GM21381 (cell line): ENCODE measurements around the gene LNPEP.

Source experiments
- ATAC-seq: cut with Tn5 transposase; IDR thresholded peaks from one replicate; pipeline ENCODE4 v1.9.1; 2021; ENCODE audit warnings: mild to moderate bottlenecking, moderate library complexity; ENCODE audit not compliant: unreplicated experiment

The LNPEP gene

GRCh38 chr5:96994493-96994892, 58.6 kb downstream of the LNPEP start:
- ATAC-seq = no peak

- ATAC-seq = no peak
These were observed 59.5 kb downstream of the LNPEP start for GRCh38 chr5:96995419-96995818.

DNA sequence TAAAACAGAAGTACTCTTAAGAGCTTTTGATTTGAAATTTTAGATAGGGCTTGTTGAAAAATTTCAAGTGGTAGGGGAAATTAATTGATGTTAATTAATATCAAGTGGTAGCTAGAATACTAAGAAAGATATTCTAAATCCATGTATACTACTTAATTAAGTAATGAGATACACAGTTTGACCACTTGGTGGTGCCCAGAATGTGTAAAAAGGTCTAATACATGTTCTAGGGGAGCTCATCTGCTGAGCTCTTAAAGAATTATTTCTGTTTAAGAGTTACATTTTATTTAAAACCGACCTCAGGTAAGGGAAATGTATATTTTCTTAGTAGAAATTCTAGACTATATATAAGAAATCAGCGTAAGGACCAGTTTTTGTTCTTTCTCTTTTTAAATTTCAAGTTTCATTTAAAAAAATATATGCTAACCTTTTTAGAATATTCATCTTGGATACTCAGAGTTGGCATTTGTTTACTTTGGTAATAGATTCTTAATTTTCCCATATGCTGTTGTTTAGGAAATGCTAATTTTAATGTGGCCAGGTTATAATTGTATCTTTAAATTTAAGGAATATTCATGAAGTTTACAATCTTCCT, 61.5 kb downstream of the LNPEP start:
- ATAC-seq = peak; percentile 49

DNA sequence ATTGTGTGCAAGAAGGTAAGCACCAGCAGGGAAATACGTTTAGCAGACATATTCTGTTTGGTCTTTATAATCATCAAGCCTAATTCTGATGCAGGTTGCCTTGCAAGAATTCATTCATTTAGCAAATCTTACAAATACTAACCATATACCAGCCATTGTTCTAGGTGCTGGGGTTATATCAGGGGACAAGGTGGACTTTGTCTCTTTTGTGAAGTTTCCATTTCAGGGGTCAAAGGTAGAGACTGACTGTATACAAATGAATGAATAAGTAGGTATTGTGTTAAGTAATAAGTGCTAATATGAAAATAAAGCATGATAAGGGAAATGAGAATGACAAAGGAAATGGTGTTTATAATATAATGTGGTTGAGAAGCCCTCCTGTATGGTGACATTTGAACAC, 64.0 kb downstream of the LNPEP start:
- no peak for ATAC-seq

DNA sequence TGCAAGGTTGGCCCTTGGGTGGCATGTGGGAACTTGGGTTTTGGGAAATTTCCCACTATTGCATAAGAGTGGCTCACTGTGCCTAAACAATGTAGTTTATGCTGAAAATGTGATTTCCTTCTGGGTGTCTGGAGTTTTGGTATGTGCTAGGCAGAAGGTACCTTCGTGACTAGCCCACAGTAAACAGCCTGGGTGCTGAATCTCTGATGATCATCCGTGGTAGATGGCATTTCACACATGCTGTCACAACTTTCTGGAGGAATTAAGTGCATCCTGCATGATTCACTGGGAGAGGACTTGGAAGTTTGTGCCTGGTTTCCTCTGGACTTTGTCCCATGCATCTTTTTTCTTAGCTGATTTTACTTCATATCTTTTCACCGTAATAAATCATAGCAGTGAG, 64.5 kb downstream of the LNPEP start:
- ATAC-seq = no peak

GRCh38 chr5:97002983-97003382, 67.1 kb downstream of the LNPEP start:
- ATAC-seq = no peak

DNA sequence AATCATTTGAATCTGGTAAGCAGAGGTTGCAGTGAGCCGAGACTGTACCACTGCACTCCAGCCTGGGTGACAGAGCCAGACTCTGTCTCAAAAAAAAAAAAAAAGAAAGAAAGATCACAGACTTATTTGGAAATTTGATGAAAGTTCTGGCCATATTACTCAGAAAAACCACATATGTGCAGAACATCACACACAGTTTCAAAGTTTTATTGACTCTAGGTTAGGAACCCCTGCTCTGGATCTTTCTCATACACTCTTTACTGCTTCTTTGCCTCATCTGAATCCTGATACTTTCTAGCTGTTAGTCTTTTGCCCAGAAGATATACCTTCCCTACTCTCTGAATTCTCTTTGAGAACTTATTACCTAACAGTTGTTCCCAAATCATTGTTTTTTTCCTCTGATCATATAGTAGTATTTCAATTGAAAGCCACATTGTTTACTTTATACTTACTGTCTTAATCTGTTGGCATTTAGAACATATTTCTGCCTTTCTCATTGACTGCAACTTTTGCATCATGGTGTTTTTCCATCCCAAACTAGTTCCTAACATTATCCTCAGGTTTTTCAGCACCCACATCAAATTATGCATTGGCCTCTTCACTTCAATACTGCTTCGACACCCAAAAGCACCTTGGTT, 68.7 kb downstream of the LNPEP start:
- no peak for ATAC-seq

DNA sequence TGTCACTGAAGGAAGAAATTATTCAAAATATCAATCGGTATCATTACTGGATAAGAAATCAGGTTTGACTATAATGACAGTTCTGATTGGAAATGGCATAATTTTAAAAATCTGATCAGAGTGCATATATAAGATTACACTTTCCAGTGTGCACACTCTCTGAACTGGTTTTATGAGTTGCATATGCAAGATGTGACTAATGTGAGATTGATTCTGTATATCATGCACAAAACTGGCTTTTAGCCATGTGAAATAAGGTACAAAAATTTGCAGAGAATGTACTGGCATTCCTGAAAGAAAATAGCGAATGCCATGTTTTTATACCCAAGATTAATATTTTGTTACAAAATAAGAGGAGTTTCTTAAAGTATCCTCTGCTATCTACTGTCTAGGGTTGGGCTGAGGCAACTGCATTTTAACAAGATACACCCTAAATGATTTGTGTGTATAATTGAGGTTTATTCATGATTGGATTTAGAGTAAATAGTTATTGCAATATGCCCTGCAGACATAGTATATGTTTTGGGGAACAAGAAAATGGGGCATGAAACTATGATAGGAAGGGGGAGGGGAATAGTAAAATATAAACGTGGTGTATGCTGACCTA, 70.7 kb downstream of the LNPEP start:
- no peak for ATAC-seq

DNA sequence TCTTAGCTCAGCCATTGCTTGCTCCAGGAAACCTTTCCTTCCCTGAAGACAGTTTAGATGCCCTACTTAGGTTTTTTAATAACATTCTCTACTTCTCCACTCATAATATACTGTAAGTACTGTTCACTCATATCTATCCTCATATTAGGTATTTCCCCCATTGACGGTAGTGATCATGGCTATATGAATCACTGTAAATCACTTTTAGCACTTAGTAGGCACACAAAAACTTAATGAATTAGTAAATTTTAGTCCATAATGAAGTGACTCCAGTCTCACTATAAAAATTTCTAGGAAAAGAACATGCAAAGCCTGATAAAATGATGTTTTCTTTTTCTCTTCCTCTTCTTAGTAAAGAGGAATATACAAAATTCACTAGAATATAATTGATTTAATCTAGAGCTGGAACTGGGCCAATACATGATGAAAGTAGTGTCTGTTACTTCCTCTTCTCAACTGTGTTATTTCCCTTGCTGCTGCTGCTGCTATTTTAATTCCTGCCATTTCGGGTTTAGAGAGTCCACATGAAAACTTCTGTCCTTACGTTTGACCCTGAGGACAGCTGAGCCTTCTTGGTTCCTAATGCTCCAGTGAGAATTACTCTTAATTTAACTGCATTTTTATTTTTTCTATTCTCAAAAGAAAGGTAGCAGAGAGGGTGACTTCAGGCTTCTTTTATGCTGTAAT, 73.5 kb downstream of the LNPEP start:
- peak; percentile 65 for ATAC-seq

DNA sequence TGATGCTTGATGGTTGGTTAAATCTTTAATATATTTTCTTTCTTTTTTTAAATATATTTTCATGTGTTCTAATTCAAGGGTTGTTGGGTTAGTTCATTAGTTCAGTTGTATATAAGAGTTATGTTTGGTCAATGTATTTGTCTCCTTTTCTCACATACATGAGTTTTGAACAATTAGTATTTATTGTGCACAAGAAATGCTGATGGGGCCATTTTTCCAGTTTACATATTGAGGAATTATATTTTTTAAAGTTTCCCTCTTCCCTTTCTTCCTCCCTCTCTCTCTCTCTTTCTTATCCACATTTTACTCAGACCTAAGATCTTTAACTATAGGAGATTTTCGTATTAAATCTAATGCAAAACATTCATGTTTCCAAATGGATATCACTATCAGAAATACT, 74.0 kb downstream of the LNPEP start:
- no peak for ATAC-seq

DNA sequence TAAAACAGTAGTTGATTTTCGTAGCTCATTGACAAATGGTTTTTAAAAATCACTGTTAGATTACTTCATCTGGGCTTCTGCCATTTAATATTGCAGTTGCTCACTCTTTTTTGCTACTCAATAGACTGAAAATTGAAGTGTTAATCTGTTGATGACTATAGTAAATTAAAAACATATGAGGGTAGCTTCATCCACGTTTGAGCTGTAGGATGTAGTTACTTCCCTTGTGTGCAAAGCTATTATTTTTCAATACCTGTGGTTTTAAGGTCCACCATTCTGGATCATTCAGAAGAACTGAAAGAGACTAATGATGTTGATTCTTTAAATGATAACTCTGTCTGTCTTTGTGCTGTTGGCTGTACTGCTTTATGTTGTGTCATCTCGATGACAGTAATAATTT, 74.7 kb downstream of the LNPEP start:
- ATAC-seq = no peak

GRCh38 chr5:97011567-97011966, 75.7 kb downstream of the LNPEP start:
- ATAC-seq = no peak

DNA sequence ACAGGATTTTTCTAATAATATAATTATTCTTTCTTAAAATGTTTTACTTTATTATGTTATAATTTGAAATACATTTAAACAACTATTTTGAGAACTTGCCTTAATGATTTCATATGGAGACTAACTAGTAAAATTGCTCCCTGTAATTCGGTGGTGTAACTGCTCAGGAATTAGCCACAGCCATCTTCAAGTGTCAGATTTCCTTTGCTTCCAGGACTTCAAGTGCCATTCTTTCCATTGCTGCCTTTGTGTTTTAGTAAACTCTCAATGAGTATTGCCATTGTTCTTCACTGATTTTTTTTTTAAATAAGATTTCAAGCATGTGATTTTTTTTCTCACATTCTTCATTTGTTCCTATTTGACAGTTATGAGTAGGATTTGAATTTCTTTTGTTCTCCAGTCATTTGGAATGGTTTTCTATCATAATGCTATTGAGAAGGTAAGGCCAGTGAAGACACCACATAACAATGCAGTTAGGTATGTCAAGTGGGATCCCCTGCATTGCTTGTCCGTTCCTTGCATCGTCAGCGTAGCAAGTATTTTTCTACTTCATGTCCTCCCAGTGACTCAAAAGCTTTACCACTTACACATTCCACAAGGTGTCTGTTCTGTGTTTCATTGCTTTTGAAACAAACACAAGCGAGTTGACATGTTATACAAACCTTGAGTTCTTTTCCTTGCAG, 83.7 kb downstream of the LNPEP start:
- ATAC-seq = no peak

- ATAC-seq = no peak
These were observed 85.5 kb downstream of the LNPEP start for GRCh38 chr5:97021416-97021815.

GRCh38 chr5:97022898-97023297, 87.0 kb downstream of the LNPEP start:
- ATAC-seq = no peak

- no peak for ATAC-seq
These were observed 90.8 kb downstream of the LNPEP start for GRCh38 chr5:97026721-97027120.

- ATAC-seq = no peak
These were observed 101.9 kb downstream of the LNPEP start for GRCh38 chr5:97037819-97038218.

GRCh38 chr5:97041239-97041638, 105.4 kb downstream of the LNPEP start:
- ATAC-seq = no peak

- no peak for ATAC-seq
These were observed 107.1 kb downstream of the LNPEP start for GRCh38 chr5:97042996-97043395.

DNA sequence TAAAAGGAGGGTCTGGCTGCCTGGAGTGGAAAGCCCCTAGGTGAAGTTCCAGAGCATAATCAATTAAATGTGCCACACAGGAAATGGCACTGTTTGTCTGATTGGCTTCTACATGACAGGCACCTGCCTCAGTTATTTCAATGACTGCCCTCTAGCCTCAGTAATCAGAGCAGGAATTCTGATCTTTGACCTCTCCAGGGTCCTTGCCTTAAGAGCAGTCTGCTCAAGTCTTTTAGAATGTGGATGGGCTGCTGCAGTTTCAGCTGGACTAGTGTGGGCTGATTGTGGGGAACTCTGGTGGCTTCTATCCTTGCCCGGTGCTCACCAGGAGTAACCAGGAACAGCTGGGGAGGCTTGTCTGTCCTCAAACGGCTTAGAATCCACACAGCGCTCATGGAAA, 107.6 kb downstream of the LNPEP start:
- ATAC-seq = no peak

- ATAC-seq = no peak
These were observed 108.2 kb downstream of the LNPEP start for GRCh38 chr5:97044052-97044451.
